Loucy (cell line): ENCODE data around the gene PIP4K2C.
"Not testable (repeated sequence)": the region's sequence is repeated elsewhere in the genome, so short reads cannot be mapped to it uniquely, and the experiment has no call there.

ENCODE experiments used
- H2AFZ ChIP-seq: fragments of 200-600 bp; sonication (generic); 2 replicates; pipeline ENCODE4 v1.6.0; 2016; ENCODE audit warnings: antibody characterized with exemption, mild to moderate bottlenecking, low read length, moderate library complexity
- H3F3A ChIP-seq: fragments of 200-600 bp; 2 replicates; pipeline ENCODE4 v1.6.0; 2016; ENCODE audit warnings: antibody characterized with exemption, low read depth, mild to moderate bottlenecking
- H3K27me3 ChIP-seq: fragments of 200-600 bp; sonication (generic); 2 replicates; pipeline ENCODE4 v1.6.1; 2014; ENCODE audit warnings: low read length, mild to moderate bottlenecking; ENCODE audit not compliant: insufficient read depth, poor library complexity, severe bottlenecking
- H3K36me3 ChIP-seq: fragments of 200-600 bp; sonication (generic); 2 replicates; pipeline ENCODE4 v1.6.1; 2016; ENCODE audit warnings: low read length; ENCODE audit not compliant: insufficient read depth
- H3K4me1 ChIP-seq: fragments of 200-600 bp; sonication (generic); 2 replicates; pipeline ENCODE4 v1.5.1; 2014; ENCODE audit warnings: low read length, mild to moderate bottlenecking; ENCODE audit not compliant: insufficient read depth, poor library complexity, severe bottlenecking
- H3K4me2 ChIP-seq: fragments of 200-600 bp; sonication (generic); 2 replicates; pipeline ENCODE4 v1.6.0; 2014; ENCODE audit warnings: antibody characterized with exemption, low read length, low read depth, mild to moderate bottlenecking; ENCODE audit not compliant: poor library complexity, severe bottlenecking
- H3K4me3 ChIP-seq: fragments of 200-600 bp; sonication (generic); 2 replicates; pipeline ENCODE4 v1.5.1; 2014; ENCODE audit warnings: low read length, mild to moderate bottlenecking, mixed read lengths; ENCODE audit not compliant: poor library complexity, severe bottlenecking
- H3K79me2 ChIP-seq: fragments of 200-600 bp; sonication (generic); 2 replicates; pipeline ENCODE4 v1.6.1; 2014; ENCODE audit warnings: low read length; ENCODE audit not compliant: insufficient read depth
- H3K9ac ChIP-seq: fragments of 200-600 bp; sonication (generic); 2 replicates; pipeline ENCODE4 v1.6.0; 2014; ENCODE audit warnings: mild to moderate bottlenecking, low read depth, low read length, moderate library complexity; ENCODE audit not compliant: poor library complexity, severe bottlenecking
- H3K9me2 ChIP-seq: fragments of 200-600 bp; sonication (generic); replicated peaks from 2 replicates; pipeline ENCODE4 v1.6.1; 2016; ENCODE audit warnings: low read depth, low read length, mixed read lengths
- H3K9me3 ChIP-seq: fragments of 200-600 bp; sonication (generic); 2 replicates; pipeline ENCODE4 v1.6.1; 2014; ENCODE audit warnings: mild to moderate bottlenecking, antibody characterized with exemption, low read length, low read depth; ENCODE audit not compliant: insufficient read depth
- H4K20me1 ChIP-seq: fragments of 200-600 bp; sonication (generic); 2 replicates; pipeline ENCODE4 v1.6.0; 2014; ENCODE audit warnings: antibody characterized with exemption, low read length, mild to moderate bottlenecking; ENCODE audit not compliant: insufficient read depth, poor library complexity, severe bottlenecking
- EZH2phosphoT487 ChIP-seq: fragments of 200-600 bp; IDR thresholded peaks from 2 replicates; pipeline ENCODE4 v1.6.1; 2018; ENCODE audit warnings: antibody characterized with exemption, mild to moderate bottlenecking, moderate library complexity, borderline replicate concordance
- TF ChIP-seq, protein P1 (sequence below): fragments of 200-600 bp; sonication (generic); conservative IDR thresholded peaks from 2 replicates; pipeline ENCODE4 v1.5.1; 2014; ENCODE audit warnings: mild to moderate bottlenecking, antibody characterized with exemption, low read length

PIP4K2C gene

DNA sequence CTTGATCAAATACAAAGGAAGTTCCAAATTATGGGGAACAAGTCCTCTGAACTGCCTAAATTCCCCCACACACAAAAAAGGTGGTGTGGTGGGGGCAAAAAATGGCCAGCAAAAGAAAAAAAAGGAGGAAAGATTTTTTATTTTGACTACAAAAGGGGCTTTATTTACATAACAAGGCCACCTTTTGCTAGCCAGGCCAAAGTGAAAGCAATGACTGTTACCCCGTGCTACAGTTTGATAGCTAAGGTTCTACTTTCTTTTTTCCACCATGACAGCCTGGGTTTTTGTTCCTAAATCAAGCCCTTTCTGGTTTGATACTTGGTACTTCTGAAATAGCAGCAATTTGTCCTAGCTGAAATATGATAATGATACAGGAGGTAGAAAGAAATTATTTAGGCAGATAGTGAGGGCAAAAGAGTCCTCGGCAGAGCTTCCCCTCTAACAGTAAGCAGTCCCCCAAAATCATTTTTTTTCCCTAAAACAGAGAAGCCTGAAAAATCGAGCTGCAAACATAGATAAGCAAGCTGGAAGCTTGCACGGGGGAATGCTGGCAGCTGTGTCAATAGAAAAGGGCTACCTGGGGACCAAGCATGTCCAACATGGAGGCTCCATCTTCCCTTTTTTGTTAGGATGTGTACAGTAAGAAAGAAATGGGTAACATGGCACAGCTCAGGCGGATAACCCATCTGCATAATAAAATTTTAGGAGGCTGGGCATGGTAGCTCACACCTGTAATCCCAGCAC is 50.9 kb downstream of the PIP4K2C start:
- Histone ChIP-seq H3K36me3 (no peaks in the 10 kb centered on the region), H3K9ac (no peak overlapping the region), H3K9me3 (0 out of 2 replicates have a peak, but pooled peaks cover 4% of the 10 kb centered on the region), H3K79me2 (no peaks in the 10 kb centered on the region), H3F3A (no peaks in the 10 kb centered on the region), H4K20me1 (no peaks in the 10 kb centered on the region), H3K27me3 (no peaks in the 10 kb centered on the region), H2AFZ (peak overlapping the region; percentile 26; the same call in 1 of the 2 replicates), H3K9me2 (no peaks in the 10 kb centered on the region), H3K4me3 (no peak overlapping the region), H3K4me1 (no peaks in the 10 kb centered on the region), H3K4me2 (no peak overlapping the region)
- TF ChIP-seq, protein P1, sequence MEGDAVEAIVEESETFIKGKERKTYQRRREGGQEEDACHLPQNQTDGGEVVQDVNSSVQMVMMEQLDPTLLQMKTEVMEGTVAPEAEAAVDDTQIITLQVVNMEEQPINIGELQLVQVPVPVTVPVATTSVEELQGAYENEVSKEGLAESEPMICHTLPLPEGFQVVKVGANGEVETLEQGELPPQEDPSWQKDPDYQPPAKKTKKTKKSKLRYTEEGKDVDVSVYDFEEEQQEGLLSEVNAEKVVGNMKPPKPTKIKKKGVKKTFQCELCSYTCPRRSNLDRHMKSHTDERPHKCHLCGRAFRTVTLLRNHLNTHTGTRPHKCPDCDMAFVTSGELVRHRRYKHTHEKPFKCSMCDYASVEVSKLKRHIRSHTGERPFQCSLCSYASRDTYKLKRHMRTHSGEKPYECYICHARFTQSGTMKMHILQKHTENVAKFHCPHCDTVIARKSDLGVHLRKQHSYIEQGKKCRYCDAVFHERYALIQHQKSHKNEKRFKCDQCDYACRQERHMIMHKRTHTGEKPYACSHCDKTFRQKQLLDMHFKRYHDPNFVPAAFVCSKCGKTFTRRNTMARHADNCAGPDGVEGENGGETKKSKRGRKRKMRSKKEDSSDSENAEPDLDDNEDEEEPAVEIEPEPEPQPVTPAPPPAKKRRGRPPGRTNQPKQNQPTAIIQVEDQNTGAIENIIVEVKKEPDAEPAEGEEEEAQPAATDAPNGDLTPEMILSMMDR: no peak
- TF ChIP-seq EZH2phosphoT487: no peak

DNA sequence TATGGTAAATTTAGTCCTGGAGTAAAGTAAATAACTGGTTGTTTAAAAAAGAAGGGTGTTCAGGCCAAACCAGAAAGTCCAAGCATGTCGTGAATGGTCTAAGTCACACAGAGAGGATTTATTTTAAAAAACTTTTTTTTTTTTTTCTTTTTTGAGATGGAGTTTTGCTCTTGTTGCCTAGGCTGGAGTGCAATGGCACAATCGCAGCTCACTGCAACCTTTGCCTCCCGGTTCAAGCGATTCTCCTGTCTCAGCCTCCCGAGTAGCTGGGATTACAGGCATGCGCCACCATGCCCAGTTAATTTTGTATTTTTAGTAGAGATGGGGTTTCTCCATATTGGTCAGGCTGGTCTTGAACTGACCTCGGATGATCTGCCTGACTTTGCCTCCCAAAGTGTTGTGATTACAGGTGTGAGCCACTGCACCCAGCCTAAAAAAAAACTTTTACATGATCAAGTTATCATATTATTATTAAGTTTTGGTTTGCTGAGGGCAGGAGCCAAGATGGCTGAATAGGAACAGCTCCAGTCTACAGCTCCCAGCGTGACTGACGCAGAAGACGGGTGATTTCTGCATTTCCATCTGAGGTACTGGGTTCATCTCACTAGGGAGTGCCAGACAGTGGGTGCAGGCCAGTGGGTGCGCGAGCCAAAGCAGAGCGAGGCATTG is 55.1 kb downstream of the PIP4K2C start:
- H3K79me2 ChIP-seq, H3K4me2 ChIP-seq, H3K36me3 ChIP-seq, H3F3A ChIP-seq, H3K9me3 ChIP-seq, H3K9me2 ChIP-seq, H3K4me3 ChIP-seq, H2AFZ ChIP-seq, H3K27me3 ChIP-seq, H3K9ac ChIP-seq, H3K4me1 ChIP-seq, H4K20me1 ChIP-seq: not testable (repeated sequence)

DNA sequence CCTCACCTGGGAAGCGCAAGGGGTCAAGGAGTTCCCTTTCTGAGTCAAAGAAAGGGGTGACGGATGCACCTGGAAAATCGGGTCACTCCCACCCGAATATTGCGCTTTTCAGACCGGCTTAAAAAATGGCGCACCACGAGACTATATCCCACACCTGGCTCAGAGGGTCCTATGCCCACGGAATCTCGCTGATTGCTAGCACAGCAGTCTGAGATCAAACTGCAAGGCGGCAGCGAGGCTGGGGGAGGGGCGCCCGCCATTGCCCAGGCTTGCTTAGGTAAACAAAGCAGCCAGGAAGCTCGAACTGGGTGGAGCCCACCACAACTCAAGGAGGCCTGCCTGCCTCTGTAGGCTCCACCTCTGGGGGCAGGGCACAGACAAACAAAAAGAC is 55.7 kb downstream of the PIP4K2C start:
- not testable (repeated sequence) for H3K9ac ChIP-seq, H3K4me3 ChIP-seq, H3K4me1 ChIP-seq, H3K9me3 ChIP-seq, H3F3A ChIP-seq, H3K27me3 ChIP-seq, H3K79me2 ChIP-seq, H3K36me3 ChIP-seq, H2AFZ ChIP-seq, H4K20me1 ChIP-seq, H3K9me2 ChIP-seq, H3K4me2 ChIP-seq
